GM18520 (cell line): ENCODE results near the gene SETSIP.
"Not testable (repeated sequence)": the region's sequence is repeated elsewhere in the genome, so short reads cannot be mapped to it uniquely, and the experiment has no call there.

ENCODE experiments used
- ATAC-seq: cut with Tn5 transposase; IDR thresholded peaks from one replicate; pipeline ENCODE4 v1.9.1; 2021; ENCODE audit not compliant: unreplicated experiment

SETSIP gene

DNA sequence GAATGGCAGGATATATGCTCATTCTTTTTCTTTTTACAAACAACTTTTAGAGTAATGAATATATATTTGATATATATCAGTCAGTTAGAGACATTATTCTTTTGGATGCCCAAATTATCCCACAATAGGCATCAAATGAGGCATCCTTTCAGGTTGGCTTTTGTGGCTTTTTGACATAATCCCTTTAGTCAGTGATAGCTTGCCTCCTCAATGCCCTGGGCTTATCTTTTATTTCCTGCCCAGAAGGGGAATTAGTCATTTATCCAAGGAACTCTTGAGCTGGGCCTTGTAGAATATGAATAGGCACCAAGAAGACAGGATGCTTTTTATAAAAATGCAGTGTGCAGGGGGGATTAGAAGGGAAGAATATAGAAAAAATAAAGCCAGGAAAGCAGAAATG is 23.3 kb downstream of the SETSIP start:
- ATAC-seq: no peak

DNA sequence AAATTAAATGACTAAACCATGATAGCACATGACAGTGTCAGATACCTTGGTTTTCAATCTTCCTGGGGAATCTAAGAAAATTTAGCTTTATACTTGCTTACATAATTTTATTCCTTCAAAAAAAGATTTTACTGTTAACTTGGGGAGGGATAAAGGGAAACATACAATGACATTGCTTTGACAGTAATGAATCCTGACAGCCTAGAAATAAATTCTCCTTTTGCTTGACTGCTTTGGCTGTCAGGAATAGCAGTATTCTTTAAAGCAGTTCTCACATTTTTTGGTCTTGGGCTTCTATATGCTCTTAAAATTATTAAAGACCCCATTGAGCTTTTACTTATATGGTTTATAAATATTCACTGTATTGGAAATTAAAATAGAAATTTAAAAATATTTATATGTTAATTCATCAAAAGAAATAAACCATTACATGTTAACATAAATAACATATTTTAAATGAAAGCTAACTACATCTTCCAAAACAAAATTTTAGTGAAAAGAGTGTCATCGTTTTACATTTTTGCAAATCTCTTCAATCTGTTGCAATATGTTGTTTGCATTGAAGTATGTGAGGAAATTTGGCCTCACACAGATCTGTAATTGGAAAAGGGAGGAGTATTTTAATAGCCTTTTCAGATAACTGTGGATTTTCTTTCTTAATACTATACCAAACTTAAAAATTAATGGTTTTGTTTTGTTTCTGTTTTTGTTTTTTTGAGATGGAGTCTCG is 29.3 kb downstream of the SETSIP start:
- ATAC-seq: no peak

DNA sequence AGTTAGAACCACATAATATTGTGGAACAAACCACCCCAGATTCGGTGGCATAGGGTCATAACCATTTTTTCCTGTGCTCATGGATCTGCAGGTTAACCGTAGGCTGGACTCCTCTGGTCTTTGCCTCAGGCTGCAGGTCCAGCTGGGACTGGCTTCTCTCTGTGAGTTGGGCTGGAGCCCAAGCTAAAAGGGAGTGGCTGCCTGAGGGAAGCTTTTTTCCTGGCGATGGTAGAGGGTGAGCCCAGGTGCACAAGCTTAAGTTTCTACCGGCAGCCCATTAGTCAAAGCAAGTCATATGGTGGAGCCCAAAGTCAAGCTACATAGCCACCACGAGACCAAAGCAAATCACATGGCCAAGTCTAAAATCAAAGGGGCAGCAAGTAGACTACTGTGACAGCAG is 31.6 kb downstream of the SETSIP start:
- no peak for ATAC-seq

DNA sequence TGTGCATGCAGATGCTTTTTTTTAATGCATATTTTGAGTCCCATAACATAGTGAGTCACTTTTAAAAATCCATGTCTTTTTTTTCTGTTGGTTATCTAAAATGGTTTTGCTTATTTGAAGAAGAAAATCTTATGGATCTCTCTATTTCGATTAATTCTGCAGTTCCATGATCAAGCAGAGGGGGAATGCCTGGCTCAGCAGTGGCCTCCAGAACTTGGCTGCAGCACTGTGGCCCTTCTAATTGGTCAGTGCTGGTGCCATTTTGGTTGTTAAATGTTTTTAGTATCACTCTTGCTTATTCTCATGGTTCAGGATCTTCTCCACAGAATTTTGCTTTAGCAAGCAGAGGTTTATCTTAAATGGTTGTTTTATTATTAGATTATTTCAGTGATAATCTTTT is 34.2 kb downstream of the SETSIP start:
- no peak for ATAC-seq

DNA sequence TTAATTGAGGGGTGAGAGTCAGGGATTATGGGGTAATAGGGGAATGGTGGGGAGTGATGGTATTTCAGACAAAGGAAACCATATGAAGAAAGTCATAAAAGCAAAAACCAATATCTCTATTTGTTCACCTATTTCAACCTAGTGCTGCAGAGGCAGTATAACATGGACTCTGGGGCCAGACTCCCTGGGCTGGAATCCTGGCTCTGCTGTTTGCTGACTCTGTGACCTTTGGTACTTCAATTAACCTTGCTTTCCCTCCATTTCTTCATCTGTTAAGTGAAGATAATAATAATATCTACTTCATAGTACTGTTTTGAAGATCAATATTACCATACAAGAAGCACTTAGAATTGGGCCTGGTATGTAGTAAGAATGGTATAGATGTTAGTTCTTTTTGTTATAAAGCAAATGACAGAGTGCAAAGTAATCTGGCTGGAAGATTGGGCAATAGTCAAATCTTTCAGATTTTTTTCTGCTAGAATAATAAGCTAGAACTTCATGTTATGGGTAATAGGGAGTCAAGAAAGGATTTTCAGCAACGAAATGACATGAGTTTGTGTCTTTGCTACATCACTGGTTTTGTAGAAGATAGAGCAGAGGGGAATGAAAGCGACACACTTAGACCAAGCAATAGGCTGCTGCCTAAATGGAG is 36.4 kb downstream of the SETSIP start:
- ATAC-seq: no peak

DNA sequence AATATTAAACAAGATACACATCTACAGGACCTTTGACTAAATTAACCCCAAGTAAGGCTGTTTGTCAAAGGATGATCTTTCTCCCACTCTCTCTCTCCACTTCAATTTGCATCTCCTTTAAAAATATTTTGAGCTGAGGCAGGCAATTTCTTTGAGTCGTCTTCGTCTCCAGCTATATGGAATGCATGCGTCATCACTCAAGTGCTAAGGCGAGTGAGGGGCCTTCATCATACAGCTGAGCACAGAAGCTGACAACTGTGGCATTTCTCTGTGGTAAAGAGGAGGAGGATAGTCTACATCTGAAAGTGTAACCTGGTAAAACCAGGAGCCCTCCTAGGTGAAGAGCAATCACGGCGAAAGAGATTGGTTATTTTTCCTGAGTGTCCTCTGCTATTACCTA is 37.8 kb downstream of the SETSIP start:
- no peak for ATAC-seq

DNA sequence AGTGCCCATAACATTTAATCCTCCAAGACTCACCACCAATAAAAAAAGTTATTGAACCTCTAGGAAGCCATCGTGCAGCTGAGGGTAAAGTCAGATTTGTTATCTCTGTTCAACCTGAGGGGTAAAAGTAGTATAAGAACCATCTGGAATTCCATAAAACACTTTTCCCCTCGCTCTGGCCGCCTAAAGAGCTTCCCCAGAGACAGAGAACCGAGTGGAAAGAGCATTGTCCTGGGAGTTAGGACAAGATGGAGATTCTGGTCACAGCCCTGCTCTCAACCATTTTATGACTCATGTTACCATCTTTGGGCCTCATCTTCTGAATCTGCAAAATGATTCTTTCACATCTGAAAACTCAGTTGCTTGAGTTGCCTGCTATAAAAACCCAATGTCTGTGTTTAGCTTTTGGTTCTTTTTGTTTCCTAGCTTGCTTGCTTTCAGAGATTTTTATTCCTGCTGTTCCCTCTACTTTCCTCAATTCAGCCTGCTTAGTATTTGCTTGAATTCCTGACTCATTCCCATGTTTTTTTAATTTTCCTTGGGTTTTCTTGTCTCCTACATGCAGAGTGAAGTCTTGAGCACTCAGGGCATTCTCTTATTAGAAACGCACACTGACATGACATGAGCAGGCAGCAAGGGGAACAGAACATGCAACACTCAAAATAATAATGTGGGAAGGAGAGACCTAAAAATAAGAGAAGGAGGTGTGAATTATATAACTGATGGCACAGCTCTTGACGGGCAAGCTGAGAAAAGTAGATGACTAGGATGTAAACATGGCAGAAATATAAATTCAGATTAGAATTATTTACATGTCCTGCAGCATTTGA is 43.7 kb downstream of the SETSIP start:
- no peak for ATAC-seq

DNA sequence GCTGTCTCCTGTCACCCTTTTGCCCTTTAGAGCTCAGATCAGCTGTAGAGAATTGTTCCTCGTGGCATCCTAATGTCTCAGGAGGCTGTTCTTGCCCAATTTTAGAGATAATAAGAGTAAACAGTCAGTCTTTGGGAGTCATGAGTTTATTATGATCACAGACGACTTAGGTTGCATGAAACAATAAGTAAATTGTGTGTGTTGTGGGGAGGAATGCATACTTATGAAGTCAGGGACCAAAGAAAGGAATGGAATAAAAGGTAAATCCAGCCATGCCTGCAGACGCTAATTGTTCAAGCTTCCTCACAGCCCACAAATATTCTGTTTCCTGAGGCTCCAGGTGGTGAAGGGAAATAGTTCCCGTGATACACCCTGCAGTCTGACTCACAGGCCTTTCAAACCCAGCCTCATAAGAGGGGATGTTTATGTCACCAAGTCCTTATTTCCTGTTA is 44.5 kb downstream of the SETSIP start:
- ATAC-seq: no peak

DNA sequence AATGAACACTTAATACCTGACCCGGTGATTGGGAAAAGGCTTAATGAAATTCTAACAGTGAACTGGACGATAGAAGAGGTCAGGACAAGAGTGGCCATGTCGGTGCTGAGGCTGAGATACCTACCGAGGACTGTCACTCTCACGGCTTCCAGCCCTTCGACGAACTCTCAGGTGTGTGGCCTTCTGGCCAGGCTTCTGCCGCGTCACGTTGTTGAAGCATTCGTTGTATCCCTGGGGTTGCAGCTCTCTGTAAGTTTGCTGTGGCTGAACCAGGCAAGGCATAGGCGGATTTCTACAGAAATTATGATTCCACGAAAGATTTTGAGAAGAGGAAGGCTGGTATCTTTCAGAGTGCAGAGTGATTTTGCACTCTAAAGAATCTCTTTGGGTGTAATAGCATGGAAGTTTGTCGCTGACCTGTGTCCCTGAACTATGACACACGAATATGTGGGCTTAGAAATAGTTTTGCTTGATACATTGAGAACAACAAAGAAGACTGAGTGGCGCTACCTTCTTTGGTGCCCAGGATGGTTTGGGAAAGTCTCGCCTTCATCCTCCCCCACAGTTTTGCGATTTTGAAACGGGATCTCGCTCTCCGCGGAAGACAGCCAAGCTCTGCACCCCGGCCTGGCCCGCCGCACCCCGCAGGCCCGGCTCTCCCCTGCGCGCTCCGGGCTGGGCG is 45.8 kb downstream of the SETSIP start:
- no peak for ATAC-seq

DNA sequence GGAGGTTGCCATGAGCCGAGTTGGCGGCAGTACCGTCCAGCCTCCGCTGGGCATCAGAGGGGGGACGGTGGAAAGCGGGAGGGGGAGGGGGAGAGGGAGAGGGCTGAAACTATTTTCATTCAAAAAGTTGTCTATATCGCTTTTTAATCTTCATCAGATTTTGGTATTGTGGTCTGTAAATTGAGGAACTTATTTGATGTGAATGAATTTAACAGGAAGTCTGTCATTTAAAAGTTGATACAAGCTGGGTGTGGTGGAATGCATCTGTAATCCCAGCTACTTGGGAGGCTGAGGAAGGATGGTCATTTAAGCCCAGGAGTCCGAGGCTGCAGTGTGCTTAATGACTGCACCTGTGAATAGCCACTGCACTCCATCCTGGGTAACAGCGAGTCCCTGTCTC is 48.4 kb downstream of the SETSIP start:
- ATAC-seq: no peak

DNA sequence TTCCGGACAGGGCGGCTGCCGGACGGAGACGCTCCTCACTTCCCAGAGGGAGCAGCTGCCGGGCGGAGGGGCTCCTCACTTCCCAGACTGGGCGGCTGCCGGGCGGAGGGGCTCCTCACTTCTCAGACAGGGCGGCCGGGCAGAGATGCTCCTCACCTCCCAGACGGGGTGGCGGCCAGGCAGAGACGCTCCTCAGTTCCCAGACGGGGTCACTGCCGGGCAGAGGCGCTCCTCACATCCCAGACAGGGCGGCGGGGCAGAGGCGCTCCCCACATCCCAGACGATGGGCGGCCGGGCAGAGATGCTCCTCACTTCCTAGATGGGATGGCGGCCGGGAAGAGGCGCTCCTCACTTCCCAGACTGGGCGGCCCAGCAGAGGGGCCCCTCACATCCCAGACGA is 49.2 kb downstream of the SETSIP start:
- ATAC-seq: not testable (repeated sequence)
